Nephron progenitor cell (in vitro differentiated cells): ENCODE measurements around the gene STS.

ENCODE experiments used
- DNase-seq: peaks from one replicate; pipeline ENCODE4 v3.0.0; 2021
- H3K27ac Mint-ChIP-seq: 2 replicates; pipeline ENCODE4 v1.8.0; 2021; ENCODE audit warnings: mild to moderate bottlenecking, moderate library complexity, mixed read lengths
- H3K27me3 Mint-ChIP-seq: 2 replicates; pipeline ENCODE4 v1.8.0; 2021; ENCODE audit warnings: mild to moderate bottlenecking, low read depth, mixed read lengths; ENCODE audit not compliant: poor library complexity
- H3K36me3 Mint-ChIP-seq: 2 replicates; pipeline ENCODE4 v1.8.0; 2021; ENCODE audit warnings: low read depth, mixed read lengths
- H3K4me1 Mint-ChIP-seq: 2 replicates; pipeline ENCODE4 v1.8.0; 2021; ENCODE audit warnings: mixed read lengths
- H3K4me3 Mint-ChIP-seq: 2 replicates; pipeline ENCODE4 v1.8.0; 2021; ENCODE audit warnings: mild to moderate bottlenecking, moderate library complexity, mixed read lengths
- H3K9me3 Mint-ChIP-seq: 2 replicates; pipeline ENCODE4 v1.8.0; 2021; ENCODE audit warnings: mild to moderate bottlenecking, moderate library complexity, mixed read lengths
- TF ChIP-seq, protein P1 (sequence below): fragments of 200-600 bp; sonication (generic); IDR thresholded peaks from 2 replicates; pipeline ENCODE4 v1.5.0; 2021; ENCODE audit warnings: antibody characterized with exemption

The STS gene

DNA sequence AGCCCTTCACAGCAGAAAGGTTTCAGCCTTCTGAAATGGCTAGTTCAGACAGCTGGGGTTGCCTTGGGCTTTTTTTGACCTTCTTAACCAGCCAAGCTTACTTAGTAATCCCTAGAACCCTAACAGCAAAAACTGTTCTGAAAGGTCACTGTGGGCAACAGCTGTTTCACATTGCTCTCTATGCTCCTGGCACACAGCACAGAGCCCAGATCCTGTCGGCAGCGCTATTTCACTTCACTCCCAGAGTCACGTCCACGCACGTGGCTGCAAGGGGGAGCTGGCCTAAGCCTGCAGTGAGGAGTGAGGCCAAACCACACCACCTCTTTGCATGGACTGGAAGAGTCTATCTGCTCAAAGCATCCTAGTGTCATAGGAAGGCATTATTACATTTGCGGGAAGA lies 32.0 kb upstream of the STS start:
- Mint-ChIP-seq H3K9me3 (no peaks in the 10 kb centered on the region), H3K4me3 (no peak overlapping the region), H3K36me3 (peaks cover 48% of the 10 kb centered on the region), H3K27me3 (peaks cover 3% of the 10 kb centered on the region), H3K4me1 (peaks cover 22% of the 10 kb centered on the region), H3K27ac (peak overlapping the region; percentile 66)
- DNase-seq: no peak
- TF ChIP-seq, protein P1, sequence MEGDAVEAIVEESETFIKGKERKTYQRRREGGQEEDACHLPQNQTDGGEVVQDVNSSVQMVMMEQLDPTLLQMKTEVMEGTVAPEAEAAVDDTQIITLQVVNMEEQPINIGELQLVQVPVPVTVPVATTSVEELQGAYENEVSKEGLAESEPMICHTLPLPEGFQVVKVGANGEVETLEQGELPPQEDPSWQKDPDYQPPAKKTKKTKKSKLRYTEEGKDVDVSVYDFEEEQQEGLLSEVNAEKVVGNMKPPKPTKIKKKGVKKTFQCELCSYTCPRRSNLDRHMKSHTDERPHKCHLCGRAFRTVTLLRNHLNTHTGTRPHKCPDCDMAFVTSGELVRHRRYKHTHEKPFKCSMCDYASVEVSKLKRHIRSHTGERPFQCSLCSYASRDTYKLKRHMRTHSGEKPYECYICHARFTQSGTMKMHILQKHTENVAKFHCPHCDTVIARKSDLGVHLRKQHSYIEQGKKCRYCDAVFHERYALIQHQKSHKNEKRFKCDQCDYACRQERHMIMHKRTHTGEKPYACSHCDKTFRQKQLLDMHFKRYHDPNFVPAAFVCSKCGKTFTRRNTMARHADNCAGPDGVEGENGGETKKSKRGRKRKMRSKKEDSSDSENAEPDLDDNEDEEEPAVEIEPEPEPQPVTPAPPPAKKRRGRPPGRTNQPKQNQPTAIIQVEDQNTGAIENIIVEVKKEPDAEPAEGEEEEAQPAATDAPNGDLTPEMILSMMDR: no peak

DNA sequence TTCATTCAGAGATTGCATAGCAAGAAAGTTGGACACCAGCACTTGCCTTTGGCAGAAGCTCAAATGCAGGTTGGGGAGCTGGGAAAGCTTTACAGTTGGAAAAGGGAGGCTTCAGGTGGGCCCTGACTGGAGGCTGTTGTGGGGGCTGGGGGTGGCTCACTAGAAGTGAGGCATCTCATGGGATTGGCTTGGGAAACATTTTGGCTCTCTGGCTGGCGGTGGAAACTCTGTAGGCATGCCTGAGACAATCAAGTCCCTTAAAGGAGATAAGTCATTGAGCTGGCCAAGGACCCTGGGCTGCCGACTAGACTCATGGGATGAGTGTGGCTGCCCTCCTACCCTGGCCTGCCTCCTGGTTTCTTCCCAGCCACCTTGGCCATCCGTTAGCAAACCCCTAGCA lies 31.4 kb upstream of the STS start:
- peaks cover 3% of the 10 kb centered on the region for H3K27me3 Mint-ChIP-seq
- peaks cover 48% of the 10 kb centered on the region for H3K36me3 Mint-ChIP-seq
- peaks cover 22% of the 10 kb centered on the region for H3K4me1 Mint-ChIP-seq
- TF ChIP-seq, protein P1: no peak
- H3K9me3 Mint-ChIP-seq: no peaks in the 10 kb centered on the region
- no peak overlapping the region for H3K4me3 Mint-ChIP-seq
- no peak for DNase-seq
- H3K27ac Mint-ChIP-seq: no peak overlapping the region

DNA sequence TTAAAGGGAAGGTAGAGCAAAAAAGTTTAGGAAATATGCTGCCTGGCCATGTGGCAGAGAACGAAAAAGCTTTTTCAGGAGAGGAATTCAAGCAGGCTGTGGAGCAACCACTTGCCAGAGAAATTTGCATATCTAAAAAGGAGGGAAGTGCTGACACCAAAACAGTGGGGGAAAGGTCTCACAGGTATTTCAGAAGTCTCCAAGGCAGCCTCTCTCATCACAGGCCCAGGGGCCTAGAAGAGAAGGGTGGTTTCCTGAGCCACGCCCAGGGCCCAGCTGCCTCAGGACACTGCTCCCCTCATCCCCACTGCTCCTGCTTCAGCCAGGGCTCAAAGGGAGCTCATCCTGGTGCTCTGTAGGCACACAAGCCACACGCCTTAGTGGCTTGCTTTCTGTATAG lies 29.9 kb upstream of the STS start:
- no peak for DNase-seq
- Mint-ChIP-seq H3K9me3 (no peaks in the 10 kb centered on the region), H3K4me3 (no peak overlapping the region), H3K4me1 (peaks cover 30% of the 10 kb centered on the region), H3K27ac (no peak overlapping the region), H3K27me3 (peaks cover 3% of the 10 kb centered on the region), H3K36me3 (peaks cover 48% of the 10 kb centered on the region)
- TF ChIP-seq, protein P1: no peak

DNA sequence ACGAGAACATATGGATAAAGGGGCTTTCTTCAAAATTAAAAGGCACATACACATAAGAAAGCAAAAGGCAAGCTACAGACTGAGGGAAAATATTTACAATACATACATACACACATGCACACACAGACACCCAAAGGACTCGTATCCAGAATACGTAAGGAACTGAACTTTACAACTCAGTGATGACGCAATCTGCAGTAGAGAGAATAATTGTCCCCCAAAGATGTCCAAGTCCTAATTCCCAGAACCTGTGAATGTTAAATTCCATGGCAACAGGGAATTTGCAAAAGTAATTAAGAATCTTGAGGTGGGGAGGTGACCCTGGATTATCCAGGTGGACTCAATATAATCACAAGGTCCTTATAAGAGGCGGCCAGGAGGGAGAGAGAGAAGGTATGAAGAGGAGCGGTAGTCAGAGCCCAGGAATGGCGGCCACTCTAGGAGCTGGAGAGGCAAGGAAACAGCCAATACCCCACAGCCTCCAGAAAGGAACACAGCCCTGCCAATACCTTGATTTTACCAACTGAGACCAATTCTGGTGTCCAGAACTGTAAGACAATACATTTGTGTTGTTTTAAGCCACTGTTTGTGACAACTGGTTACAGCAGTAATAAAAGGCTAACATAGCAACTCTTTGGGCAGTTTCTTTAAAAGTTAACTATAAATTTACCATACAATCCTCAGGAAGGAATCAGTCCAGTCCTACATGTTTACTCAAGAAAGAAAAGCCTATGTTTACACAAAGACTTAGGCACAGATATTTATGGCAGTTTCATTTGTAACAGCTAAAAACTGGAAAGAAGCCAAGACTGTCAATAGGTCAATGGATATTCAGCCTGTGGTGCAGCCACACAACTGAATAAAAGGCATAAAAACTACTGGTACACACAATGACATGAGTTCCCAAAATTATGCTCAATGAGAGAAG lies 27.3 kb upstream of the STS start:
- TF ChIP-seq, protein P1: no peak
- Mint-ChIP-seq H3K27me3 (no peaks in the 10 kb centered on the region), H3K4me3 (no peak overlapping the region), H3K4me1 (peaks cover 35% of the 10 kb centered on the region), H3K36me3 (peaks cover 45% of the 10 kb centered on the region), H3K9me3 (peaks cover 11% of the 10 kb centered on the region), H3K27ac (peak overlapping the region; percentile 94)
- no peak for DNase-seq

DNA sequence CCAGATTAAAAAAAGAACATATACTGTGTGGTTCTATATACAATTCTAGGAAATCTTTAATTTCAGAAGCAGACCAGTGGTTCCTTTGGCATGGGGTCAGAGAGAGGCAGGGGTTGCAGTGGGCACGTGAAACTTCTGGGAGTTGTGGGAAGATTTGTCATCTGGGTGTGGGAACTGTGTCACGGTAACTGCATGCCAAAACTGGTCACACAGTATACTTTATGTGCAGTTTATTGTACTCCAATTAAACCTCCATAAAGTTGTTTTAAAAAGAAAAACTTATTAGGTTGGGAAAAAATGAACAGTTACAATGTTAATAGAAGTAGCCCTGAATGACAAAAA lies 26.7 kb upstream of the STS start:
- Mint-ChIP-seq H3K36me3 (peaks cover 48% of the 10 kb centered on the region), H3K4me1 (peaks cover 31% of the 10 kb centered on the region), H3K27ac (peak overlapping the region; percentile 94), H3K9me3 (peaks cover 15% of the 10 kb centered on the region), H3K27me3 (no peaks in the 10 kb centered on the region), H3K4me3 (no peak overlapping the region)
- TF ChIP-seq, protein P1: no peak
- no peak for DNase-seq

DNA sequence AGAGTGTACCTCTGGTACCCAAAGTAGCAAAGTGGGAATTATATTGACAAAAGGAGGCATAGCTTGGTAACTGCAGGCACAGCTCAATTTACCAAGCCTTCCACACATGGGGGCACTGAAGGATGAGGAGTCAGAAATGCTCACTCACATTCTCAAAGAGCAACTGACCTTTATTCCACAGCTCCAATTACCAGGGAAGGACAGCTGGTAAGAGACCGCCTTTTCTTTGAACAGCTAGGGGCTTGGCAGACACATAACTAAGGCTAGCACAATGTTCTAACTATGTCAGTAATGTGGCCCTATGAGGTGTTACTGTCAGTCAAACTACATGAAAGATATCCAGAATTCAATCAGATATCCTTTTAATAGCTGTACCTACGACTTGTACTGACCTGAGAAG lies 20.5 kb upstream of the STS start:
- H3K27ac Mint-ChIP-seq: peak overlapping the region; percentile 64
- no peak for DNase-seq
- no peak overlapping the region for H3K4me3 Mint-ChIP-seq
- H3K27me3 Mint-ChIP-seq: peaks cover 4% of the 10 kb centered on the region
- H3K36me3 Mint-ChIP-seq: peaks cover 64% of the 10 kb centered on the region
- H3K4me1 Mint-ChIP-seq: peaks cover 19% of the 10 kb centered on the region
- H3K9me3 Mint-ChIP-seq: peaks cover 31% of the 10 kb centered on the region
- TF ChIP-seq, protein P1: no peak
